ENCODE measurements around the gene C2CD4D.

Gene C2CD4D

DNA sequence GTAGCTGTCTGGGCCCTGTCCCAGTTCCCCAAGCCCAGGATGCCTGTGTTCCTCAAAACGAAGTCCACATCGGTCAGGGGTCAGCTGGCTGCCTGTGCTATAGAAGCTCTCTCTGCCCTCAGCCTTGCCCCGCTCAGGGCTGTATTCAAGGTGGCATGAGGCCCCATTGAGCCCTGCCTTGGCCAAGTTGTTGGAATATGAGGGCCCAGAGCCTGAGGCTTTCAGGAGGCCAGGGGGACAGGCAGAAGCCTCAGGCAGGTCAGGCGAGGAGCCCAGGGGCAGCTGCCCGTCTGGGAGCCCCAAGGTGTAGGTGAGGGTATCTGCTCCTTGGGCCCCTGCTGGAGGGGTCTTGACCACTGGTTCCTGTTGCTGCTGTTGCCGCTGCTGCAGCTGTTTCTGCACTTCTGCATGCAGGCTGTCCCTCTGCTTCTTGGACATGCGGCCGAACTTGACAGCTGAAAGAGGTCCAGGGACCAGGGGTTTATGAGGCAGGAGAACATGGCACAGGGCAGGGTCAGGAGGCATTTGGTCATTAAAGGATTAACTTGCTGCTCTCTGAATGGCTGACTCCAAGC, 24.6 kb downstream of the C2CD4D start:
- DNase-seq, result no peak

DNA sequence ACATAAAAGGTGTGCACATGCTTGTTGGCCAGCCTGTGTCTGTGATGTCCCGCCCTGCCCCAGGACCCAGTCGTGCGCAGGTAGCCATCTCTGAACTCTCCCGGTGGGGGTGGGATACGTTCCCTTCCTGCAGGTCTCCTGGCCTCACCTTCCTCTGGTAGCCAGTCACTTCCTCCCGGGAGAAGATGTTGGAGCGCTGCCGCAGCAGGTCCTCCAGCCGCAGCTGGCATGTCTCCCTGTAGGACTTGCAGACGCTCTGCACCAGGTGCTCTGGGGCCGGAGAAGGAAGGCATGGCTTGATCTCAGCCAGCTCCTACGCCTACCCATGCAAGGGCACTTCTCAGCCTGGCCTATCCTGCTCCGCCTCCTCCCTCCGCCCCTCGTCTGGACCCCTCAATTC, 25.2 kb downstream of the C2CD4D start:
- DNase-seq, result no peak

DNA sequence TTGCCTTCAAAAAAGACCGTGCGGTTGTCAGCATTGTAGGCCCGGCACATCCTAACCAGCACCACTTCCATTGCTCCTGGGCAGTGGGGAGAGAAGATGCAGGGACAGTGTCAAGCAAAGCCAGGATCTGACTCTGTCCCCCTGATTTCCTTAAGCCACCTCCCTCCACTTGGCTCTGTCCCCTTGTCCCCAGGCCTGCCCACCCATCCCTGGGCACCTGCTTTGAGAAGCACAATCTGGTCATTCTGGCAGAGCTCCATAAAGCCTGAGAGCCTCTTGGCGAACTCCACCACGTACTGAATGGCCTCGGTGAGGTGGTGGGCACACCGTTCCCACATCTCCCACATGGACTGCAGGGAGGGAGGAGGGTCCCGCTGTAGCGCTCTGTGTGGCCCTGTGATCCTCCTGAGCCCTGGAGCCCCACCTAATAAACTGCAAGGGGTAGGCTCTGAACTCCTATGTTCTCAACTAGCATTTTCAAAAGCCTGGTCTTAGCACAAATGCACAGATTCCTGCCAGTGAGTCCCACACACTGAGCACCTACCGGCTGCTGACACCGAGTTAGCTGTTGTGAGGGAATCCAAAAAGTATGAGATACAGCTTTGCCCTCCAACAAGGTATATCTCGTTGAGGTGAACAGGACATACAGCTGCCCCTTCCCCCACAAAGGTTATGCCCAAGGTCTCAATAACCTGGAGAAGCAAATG, 26.2 kb downstream of the C2CD4D start:
- DNase-seq, result no peak

DNA sequence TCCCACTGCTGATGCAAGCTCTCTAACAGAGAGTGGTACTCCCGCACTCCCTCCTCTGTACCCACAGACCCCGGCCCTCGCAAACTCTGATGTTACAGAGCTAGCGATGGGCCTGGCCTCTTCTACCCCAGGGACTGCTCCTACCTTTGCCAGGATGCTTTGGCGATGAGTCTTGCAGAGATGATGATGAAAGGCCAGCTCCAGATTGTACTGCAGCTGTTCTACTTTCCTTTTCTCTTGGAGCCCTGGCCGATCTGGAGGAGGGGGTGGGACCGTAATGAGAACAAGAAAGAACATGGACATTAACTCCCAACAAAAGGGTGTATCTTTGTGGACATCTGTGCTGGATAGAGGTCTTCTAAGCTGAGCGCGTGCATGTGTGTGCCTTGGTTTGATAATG, 28.4 kb downstream of the C2CD4D start:
- peak in 1 of 51 donors; percentile 1 for DNase-seq

DNA sequence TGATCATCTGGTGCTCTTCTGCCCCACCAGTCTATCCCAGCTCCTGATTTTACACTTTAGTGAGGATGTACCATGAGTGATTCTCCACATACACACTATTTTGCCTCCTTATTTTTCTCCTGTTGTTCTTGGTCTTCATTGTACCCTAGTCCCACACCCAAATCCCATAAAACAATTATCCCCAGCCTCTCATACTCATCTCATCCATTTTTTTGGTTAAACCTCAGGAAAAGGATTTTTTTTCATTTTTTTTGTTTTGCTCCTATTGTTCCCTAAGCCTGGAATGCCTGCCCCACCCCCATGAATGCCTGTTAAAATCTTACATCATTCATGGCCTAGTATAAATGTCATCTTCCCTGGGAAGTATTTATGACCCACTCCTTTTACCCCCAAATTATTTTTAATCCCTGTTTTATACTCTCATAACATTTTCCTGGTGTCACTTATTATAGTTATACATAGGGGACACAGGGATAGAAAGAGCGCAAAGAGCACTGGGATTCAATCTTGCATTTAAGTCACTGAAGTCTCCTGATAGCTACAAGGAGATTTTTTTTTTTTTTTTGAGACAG, 29.5 kb downstream of the C2CD4D start:
- DNase-seq, result no peak

- peak in 1 of 51 donors; percentile 7 for DNase-seq
Observed at GRCh38 chr1:151809290-151809984, 30.2 kb downstream of the C2CD4D start.

DNA sequence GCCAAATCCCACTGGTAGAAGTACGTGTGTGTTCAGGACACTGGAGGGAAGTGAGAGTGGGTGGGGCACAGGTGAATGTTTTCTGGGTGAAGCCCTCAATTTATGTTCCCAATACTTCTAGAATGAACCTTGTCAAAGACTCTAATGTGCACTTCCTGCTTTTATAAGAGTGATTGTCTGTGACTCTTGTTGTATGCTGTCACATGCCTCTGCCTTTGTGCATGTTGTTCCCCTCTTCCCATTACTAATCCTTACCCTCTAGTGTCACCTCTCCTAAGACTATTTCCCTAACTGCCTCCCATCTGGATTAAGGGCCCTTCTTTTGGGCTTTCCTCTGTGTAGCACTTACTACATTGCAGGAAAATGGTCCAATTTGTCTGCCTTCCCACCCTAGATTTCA, 31.9 kb downstream of the C2CD4D start:
- no peak for DNase-seq

GRCh38 chr1:151807131-151807530, 32.5 kb downstream of the C2CD4D start:
- no peak for DNase-seq

- no peak for DNase-seq
Observed at GRCh38 chr1:151806170-151806569, 33.5 kb downstream of the C2CD4D start.

- peak in 1 of 51 donors; percentile 5 for DNase-seq
Observed at GRCh38 chr1:151805066-151805820, 34.4 kb downstream of the C2CD4D start, which contains the start of gene LINGO4. Gene LINGO4, minus strand, starts transcription at chr1:151805419. Its CDS starts 2,715 bp downstream, at chr1:151802704.

DNA sequence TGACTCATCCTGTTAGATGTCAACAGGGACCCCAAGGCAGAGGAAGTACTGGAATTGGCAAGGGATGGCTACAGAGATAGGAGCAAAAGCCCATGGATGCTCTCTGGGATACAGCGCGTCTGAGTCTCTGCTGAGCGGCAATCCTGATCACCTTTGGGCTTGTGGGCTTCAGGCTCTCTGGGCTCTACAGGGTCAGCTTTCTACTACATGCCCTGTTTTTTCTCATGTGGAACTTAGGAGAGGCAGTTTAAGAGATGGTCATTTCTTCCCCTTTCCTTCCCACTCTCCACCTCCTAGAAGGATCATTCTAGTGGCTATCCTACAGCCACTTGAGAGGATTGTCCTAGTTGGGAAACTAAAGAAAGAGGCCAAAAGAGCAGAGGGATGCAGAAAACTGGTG, 35.7 kb downstream of the C2CD4D start:
- no peak for DNase-seq

- DNase-seq, result no peak
Observed at GRCh38 chr1:151803164-151803563, 36.5 kb downstream of the C2CD4D start.

DNA sequence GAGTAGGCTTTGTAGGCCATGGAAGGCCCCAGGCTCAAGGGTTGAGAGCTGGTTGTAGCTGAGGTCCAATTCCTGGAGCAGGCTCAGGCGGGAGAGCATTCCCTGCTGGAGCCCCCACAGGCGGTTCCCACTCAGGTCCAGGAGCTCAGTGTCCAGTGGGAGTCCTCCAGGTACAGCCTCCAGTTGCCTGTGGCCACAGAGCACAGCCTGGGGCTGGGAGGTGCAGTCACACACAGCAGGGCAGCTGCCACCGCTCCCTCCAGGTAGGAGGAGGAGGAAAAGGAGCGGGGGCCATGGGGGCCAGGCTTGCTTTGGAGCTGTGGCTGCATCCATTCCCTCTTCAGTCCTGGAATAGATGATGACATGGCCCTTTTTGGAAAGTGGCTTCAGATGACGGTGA, 37.2 kb downstream of the C2CD4D start:
- DNase-seq, result no peak

GRCh38 chr1:151801846-151802245, 37.8 kb downstream of the C2CD4D start:
- DNase-seq, result no peak

DNA sequence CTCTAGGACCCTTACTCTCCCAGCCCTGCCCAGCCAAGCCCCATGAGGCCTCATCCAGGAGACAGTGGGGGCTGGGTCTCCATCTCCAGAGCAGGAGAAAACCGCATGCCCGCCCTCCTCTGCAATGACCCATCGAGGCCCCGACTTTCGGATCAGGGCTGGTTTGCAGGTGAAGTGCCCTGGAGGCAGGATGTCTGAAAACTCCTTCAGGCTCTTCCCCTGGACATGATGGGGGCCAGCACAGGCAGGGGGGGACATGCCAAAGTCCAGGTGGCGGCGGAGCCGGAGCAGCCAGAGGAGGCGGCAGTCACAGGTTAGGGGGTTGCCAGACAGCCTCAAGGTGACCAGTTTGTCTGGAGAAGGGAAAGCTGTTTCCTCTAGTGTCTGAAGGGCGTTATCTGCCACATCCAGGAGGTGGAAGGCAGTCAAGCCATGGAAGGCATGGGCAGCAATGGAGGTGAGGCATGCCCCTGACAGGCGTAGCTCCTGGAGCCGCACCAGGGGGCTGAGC, 38.3 kb downstream of the C2CD4D start:
- DNase-seq, result no peak

GRCh38 chr1:151800830-151801229, 38.8 kb downstream of the C2CD4D start:
- DNase-seq, result no peak

DNA sequence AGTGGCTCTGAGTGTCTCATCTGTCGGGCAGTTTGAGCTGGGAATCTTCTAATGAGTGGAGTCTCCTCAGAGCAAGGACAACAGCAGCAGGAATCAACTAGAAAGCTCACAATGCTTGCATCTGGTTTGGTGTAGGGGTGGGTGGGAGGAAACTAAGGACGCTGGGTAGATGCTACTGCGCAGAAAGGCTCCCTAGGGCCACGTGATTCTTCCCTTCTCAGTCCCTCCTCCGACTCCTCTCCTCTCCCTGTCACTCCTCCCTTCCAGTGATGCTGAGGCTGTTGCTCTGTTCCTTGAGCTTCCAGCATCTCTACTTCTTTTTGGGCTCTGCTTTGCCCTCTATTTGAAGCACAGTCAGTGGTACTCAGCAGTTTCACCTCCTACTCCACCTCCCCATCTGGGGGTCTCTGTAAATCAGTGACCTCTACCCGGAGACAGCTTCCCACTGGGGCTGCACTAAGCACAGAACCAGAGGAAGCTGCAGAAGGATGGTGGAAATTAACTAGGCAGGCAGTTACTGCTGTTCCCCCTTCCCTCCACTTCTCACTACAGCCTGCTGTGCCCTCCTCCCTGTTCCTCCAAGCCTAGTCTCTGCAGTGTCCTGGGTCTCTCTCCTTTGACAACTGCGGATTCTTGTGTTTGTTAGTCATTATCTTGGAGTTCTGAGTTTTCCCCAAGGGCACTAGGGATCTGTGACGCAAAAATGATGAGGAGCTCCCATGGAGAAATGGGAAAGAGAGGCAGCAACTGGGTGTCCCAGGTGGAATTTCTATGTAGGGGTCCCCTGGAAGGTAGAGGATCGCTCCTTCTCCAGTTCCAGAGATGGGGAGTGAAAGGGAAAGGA, 40.2 kb downstream of the C2CD4D start:
- peak in 6 of 51 donors; percentile 2 to 43 (median 12) for DNase-seq

- no peak for DNase-seq
Observed at GRCh38 chr1:151798571-151798970, 41.0 kb downstream of the C2CD4D start.

GRCh38 chr1:151790940-151791651, 48.5 kb downstream of the C2CD4D start:
- peak in 6 of 51 donors; percentile 23 to 53 (median 32) for DNase-seq

Measured in hypothalamus (tissue), 51 donors.